Left hindlimb (tissue), 1 donor: Measurements from ENCODE around the gene PPP2R2B.

Experiments
- DNase-seq: peaks from one replicate; pipeline ENCODE4 v3.0.0-alpha.2; 2018

Gene PPP2R2B

DNA sequence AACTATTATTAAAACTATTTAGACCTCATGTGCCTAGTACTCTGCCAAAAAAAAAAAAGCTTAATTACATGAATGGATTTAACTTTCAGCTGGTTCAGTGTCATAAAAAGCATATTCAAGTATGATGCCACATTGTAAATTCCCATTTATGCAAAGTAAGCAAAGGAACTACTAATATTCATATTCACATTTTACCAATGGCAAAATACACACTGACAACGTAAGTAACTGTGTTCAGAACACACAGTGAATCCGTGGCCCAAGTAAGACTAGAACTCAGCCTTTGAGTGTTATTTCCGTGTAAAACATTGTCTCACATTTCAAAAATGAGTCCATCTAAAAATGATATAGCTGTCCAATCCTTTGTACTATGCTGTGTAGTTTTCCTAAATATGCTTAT is 56.8 kb downstream of the PPP2R2B start:
- no peak for DNase-seq

DNA sequence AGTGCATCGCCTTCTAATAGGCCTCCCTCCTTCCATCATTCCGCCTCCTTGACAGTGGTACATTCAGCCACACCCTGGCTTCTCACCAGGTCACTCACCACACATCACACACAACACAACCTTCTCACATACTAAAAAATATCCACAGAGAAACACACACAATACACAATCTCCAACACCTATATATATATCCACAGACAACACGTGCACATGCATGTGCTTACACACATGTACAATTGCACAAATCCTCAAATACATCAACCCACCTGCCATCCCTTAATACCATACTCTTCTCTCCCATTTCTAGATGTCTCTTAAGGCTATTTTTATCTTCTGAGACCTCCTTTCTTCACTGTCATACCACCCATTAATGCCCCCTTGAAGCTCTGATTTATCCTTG is 57.6 kb downstream of the PPP2R2B start:
- DNase-seq: no peak

DNA sequence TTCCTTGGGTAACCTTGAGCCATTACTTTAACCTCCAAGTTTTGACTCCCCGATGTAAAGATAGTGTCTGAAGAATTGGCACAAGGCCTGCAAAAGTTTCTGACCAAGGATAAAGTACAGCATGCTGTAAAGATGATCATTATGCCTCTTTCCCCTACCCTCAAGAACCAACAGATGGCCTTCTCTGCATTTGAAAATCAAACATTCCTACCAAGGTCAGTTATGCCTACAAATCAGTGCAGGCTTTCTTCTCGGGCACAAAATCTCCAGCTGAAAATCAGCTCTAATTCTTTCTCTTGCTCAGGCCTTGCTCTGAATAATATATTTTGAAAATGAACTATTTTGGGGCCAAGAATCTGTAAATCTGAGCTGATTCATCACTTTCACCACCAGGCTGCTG is 59.7 kb downstream of the PPP2R2B start:
- DNase-seq: no peak

DNA sequence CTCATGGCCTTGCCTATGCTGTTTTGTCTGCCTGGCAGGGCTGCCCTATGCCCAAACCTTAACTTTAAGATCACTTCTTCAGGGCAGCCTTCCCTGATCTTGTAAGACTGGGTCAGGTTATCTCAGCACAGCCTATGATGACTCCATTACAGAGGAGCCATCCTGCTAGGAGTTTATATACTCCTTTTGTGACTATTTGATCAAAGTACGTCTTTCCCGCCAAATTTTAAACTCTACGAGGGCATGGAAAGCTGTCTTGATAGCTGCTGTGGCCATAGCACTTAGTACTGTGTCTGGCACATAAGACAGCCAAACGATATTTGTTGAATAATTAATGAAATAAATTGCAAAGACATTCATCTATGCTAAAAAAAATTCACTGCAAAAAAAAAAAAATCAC is 60.6 kb downstream of the PPP2R2B start:
- no peak for DNase-seq

DNA sequence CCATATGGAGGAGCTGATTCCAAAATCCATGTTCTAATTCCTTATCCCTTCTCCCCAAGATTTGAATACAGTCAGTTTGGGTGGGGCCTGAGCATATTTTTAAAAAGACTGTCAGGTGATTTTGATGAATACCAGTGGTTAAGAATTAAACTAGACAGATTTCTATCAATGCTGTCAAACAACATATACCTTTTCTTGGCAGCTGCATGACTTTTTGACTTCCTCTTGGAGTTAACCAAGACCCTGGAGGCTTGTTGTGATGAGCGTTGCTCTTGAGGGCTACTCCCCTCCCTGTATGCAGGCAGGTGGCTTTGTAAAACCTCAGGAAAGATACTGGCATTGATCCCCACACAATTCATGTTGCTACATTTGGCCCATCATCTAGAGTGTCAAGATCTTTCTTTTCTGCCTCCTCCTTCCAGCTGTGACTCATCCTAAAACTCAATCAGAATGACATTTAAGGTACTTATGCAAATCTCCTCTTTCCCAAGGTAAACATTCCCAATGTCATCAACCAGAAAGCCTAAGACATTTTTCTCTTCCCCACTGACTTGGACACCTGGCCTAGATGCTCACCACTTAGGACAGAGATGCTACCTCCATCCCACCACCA is 61.7 kb downstream of the PPP2R2B start:
- no peak for DNase-seq

DNA sequence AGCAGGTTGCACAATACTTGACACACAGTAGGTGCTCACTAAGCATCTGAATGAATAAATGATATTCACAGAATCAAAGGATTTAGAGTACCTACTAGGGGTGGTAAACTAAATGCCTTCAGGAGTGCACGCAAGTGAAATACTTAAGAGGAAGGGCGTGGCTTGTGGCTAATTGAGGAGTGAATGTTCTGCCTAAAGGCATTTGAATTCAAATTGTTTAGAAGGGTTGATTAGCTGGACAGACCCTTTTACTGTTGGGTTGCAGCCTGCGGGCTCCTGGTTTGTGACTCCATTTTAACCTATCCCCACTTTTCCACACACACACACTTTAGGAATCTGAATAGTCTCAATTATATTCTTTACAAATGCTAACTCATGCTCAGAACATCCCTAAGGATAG is 63.1 kb downstream of the PPP2R2B start:
- no peak for DNase-seq

DNA sequence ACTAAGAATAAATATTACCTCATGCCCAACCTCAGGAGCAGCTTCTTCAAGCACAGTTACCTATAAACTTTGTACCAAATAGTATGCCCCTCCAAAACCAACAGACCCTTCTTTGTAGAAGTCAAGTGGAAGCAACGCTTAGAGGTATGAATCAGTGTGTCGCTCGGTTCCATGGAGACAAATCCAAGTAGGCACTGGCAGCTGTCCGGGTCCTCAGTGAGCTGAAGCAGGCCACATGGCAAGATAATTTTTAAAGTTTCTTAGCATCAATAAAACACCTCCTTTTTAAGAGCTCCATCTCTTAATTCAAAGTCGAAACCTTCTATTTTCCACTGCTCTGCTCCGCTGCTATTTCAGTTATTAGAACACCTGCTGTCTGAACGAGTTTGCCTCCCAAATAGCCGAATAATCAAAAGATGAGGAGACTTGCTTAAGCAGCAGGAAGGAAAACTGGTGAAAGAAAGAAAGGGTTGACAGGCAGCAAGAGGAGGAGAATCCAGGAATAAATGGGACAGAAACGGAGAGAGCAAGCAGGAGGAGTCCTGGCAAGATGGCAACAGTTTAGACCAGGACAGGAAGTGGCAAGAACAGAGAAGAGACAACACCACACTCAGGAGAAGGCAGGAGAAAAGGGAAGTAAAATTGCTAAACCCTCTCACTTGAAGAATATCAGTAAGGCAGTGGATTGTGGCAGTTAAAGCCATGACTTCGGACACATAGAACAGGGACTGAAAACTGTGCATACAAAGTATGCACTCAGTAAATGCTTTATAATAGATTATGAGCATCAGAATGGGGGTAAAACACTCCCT is 65.0 kb downstream of the PPP2R2B start:
- no peak for DNase-seq

DNA sequence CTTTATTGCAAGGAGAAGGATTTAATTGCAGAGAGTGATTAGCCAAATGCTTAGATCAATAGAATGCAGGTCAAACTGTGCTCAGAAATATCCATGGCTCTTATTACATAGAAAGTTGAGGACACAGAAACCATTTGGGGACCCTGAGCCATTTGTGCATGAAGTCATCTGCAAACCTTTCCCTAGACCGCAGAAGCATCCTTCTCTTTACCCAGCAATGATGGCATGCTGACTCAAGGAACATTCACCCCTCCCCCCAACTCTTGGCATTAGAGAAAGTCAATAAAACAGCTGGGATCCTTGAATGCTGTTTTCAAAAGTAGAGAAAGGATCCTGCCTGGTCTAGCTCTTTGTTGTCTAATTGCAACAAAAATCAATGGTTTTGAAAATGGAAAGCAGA is 73.5 kb downstream of the PPP2R2B start:
- no peak for DNase-seq

DNA sequence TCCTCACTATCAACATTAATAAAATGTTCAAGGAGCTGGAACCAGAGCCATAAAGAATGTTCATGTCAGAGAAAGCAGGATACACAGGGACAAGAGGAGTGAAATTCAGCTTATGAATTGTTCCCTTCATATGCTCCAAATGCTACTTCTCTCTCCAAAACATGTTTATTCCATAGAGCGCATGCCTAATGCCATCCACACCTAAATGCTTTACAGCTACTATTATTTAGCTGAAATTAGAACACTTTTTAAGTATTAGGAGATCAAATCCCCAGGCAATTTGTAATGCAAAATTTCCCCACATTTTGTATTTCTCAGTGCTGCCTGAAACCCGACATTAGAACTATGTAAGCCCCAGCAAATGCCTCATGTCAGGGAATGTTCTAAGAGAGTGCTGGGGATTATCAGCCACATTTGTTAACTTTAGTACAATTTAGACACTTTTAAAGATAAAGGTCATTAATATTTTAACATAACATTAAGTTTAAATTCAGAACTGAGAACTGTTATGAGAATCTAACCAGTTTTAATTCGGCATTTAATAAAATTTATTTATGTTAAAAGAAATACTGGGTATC is 75.5 kb downstream of the PPP2R2B start:
- DNase-seq: no peak

DNA sequence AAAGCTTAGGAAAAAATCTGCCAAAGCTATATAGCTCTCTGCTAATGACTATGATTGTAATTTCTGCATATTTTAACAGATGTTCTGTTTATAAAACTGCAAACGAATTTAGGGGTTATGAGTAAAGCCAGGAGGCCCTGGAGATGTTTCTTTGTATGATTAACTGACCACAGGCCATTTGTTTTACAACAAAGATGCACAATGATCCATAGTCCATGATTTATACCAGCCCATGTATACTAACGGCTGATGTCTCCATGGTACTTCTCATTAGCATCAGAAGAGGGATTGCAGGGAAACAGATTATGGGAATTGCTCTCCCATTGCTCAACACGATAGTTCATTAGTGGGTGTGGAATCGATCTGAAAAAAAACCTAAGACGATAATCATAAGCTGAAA is 78.9 kb downstream of the PPP2R2B start:
- no peak for DNase-seq

DNA sequence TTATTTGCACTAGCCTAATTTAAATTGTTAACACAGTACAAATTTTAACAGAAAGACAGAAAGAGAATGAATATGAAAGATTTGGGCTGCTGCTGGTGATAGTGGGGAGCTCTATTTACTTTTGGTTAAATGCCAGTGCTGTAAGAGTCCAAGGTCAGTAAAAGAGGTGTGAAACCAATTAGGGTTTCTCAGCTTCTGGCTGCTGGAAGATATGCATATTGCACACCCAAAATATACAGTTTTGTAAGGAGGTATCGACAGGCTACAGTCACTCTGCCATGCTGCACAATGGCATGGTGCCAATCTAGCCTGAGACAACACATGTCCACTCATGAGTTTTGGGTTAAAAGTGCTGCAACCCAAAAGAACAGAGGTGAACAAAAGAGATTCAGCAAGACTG is 79.3 kb downstream of the PPP2R2B start:
- DNase-seq: no peak

DNA sequence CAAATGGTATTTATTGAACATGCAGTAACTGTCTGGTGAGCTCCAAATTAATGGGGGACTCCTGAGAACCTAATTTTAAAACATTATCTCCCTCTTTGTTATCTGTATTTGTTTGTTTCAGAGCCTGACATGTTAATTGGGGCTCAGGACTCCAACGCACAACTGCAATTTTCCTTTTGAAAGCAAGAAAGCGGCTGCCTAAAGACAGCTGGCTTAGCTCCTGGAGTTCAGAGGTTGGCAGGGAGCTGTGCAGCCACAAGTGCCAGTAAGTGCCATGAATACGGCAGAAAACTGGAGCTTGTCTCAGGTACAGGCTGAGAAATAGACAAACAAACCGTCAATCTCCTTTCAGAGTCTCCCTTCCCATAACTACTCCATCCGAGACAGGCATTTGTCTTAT is 80.9 kb downstream of the PPP2R2B start:
- DNase-seq: no peak

DNA sequence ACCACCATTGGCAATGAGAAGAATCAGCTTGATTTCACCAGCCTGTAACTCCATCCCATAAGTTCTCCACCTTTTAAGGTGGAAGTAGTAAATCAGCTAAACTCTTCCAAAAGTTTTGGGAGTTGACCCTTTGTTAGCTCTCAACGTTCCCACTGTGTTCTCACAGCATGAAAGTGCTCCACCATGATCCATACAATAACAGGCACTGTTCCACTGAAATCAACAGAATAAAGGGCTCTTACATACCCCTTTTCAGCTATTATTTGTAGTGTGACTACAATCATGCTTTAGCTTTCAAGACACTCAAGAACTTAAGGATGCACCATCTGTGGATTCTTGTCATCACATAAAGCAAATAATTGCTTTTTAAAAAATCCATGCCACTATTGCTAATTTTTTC is 81.6 kb downstream of the PPP2R2B start:
- no peak for DNase-seq

DNA sequence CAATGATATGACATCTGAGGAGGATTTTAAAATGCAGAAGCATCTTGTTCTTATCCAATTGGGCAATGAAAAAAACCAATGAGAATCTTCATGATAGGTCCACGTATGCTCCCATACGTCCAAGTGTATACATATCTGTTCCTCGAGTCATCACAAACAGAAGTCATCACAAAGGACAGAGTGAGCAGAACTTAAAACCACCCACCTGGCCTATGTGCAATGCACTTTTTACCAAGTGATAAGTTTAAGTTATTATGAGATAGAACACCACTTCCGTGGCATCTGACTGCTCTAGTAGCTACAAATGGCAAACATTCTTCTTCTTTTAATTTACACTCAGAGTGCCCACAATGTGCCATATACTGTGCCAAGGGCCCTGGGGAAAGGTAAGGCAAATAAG is 82.4 kb downstream of the PPP2R2B start:
- no peak for DNase-seq

DNA sequence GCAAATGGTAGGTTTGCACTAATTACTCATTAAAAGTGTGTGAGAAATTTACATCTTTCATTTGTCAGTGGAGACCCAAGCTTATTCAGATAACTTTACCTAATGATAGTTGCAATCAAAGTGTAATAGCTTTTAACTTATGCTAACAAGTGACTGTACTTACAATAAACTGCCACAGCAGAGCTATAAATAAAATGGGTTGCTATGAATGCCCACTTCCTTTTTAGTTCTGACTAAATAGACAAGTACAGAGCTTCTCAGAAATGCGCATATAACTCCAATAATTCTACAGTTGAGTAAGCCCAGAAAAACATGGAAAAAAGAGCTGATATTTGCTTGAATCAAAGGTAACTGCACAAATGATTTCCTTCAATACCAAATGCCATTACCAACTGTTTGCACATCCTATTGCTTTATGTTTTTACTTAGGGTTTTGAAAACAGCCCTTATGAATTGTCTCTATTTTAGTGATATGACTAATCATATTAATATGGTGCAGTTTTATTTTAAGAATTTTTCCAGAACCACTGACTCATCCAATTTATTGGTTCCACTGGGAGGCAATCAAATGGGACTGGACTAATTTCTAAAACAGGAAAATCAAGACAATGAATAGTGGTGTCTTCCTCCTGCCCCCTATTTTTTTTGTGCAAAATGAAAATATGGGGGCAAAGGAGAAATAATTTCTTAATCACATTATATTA is 84.1 kb downstream of the PPP2R2B start:
- DNase-seq: no peak

DNA sequence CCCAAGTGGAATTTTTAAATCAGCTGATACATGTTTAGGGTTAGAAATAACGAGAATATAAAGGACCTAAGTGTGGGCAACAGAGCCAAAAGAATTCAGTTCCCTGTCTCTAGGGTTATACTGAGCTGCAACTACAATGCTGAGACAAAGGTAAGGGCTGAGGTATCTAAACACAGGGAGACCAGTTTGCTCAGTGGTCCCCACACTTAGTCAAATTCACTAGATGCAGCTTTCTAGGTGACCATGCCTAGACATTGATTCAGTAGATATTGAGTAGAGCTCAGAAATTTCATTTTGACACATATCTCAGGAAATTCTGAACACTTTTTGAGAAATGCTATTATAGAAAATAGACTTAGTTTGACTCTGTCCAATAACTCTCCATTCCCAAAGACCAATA is 84.8 kb downstream of the PPP2R2B start:
- DNase-seq: no peak

DNA sequence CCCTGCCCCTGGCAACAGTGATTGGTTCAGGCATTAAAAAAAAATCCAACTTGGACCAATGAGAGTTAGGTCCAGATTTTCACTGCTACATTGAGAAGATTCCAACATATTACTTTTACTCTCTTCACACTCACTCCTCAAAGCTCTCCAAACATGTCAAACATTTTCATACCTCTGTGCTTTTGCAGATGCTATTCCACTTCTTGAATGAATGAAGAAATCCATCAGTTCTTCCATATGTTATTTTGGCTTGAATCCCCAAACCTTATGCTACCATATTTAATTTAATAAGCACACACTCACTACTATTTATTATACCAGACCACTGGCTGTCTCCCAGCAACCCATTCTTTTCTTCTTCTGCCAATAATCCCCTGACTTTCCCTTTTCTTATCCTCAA is 87.1 kb downstream of the PPP2R2B start:
- DNase-seq: no peak

DNA sequence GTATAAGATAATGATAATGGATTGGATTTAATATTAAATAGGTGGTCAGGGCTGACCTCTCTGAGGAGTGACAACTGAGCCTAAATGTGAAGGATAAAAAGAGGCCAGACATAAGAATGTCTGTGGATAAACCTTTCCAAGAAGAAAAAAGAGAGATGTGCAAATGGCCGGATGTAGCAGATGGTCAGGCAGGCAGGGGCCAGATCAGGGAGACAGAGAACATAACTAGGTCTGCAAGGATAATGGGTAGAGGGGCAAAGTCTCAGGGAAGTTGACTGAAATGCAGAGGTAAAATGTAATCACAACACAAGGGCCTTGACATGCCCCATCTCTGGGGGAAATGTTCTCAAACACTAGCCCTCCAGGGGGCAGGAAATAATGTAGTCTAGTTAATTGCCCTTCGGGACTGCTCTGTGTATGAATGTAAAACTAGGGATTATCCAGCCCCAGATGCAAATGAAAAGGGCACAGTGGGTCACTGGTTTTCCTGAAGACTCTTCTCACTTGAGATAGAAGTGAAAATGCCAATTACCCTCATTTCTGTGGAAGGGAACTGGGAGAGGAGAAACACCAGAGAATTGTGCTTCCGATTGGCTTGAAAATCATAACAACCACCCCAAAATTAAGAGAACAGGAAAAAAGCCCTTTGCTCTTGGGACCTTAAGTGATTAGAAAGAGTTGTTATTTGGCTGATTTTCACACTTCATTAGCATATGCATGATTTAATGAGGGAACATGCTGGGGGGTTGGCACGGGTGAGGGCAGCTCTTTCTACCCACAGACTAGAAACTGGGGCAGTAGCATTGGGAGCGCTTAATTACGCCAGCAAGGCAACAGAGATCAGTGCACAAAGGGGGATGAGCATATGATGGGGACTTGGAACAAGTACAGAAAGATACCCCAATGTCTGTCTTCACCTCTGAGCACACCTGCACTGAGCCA is 88.6 kb downstream of the PPP2R2B start:
- no peak for DNase-seq

DNA sequence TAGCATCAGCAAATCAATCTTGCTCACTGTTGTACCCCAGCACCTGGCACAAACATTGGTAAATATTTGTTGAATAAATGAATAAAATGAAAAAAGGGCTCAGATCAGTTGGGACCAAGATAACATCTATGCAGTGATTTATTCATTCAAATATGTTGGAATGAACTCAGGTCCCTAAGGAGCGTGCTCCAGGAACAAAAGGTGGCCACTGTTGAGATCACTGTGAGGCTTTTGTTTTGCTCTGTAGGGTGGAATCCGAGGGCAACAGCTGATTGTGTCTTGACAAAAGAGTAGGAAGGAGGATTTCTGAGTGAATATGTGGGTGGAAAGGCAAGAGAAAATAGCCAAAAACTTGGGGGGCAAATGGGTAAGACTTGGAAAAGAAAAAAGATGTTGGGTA is 89.7 kb downstream of the PPP2R2B start:
- DNase-seq: no peak

DNA sequence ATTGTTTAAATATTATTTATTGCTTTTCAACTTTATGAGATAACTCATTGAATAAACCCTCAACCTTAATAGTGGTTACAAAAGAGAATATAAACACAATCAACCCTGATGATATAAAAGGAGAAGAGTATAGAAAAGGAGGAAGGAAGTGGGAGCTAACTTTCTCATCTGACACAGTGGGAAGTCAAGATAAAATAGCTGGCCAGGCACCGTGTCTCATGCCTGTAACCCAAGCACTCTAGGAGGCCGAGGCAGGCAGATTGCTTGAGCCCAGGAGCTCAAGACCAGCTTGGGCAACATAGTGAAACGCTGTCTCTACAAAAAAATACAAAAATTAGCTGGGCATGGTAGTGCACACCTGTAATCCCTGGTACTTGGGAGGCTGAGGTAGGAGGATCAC is 93.5 kb downstream of the PPP2R2B start:
- DNase-seq: no peak

DNA sequence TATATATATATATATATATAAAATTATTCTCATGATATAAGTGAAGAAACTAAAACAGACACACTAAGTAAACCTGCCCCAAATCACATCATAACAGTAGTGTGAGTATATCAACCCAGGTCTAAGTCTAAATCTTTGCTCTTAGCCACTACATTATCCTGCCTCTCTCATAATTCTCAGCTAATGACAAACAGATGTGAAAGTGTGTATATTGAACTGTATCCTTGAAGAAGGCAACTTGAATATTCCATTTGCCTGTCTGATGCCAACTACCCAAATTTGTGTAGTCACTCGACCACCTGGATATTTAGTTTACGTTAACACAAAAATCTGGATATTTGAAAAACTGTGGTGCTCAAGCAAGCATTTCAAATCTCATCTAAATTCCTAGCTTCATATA is 97.4 kb downstream of the PPP2R2B start:
- no peak for DNase-seq

DNA sequence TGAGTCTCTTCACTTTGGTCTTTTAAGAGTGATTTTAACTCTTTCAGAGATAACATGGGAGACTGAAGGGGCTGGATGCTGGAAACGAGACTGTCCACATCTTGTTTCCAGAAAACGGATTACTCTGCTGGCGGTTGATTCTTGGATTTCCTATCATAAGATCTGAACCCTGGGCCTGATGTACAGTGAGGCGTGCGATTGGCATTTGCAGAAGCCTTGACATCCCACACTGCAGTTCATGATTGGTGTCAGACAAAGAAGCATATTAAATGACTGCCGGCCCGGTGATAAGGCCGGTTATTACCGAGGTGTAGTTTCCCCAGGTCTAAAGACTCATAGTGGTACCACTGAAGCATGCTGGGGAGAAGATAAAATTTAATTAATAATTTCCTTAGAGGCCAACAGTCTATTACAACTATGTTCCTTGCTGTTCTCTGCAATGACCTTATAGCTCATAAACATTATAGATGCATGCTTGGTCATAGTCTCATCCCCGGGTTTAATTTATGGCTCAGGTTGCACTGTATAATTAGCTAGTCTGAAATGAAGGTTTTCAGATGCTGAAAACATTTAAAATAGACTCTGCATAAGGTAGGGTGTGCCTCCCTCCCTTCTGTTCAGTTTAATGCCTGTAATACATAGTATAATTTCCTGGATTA is 99.2 kb downstream of the PPP2R2B start:
- DNase-seq: no peak
